NT2/D1 (cell line): ENCODE measurements around the gene AKT3.

Experiments used
- DNase-seq: peaks from one replicate; pipeline ENCODE4 v3.0.0-alpha.2; 2011; ENCODE audit warnings: low read depth, low spot score
- H3K27me3 ChIP-seq: 2 replicates; pipeline ENCODE4 v1.6.0; 2011; ENCODE audit warnings: mild to moderate bottlenecking; ENCODE audit not compliant: insufficient read length, insufficient read depth
- H3K36me3 ChIP-seq: 2 replicates; pipeline ENCODE4 v1.6.1; 2011; ENCODE audit warnings: mild to moderate bottlenecking, low read length, mixed read lengths; ENCODE audit not compliant: insufficient read depth, insufficient read length
- H3K4me1 ChIP-seq: 2 replicates; pipeline ENCODE4 v1.5.1; 2011; ENCODE audit not compliant: insufficient read depth, insufficient read length
- H3K4me3 ChIP-seq: 2 replicates; pipeline ENCODE4 v1.5.1; 2011; ENCODE audit warnings: low read depth; ENCODE audit not compliant: insufficient read length
- H3K9ac ChIP-seq: 2 replicates; pipeline ENCODE4 v1.6.0; 2011; ENCODE audit warnings: low read depth; ENCODE audit not compliant: insufficient read length
- H3K9me3 ChIP-seq: 2 replicates; pipeline ENCODE4 v1.5.1; 2011; ENCODE audit warnings: mild to moderate bottlenecking, low read length; ENCODE audit not compliant: insufficient read depth
- SUZ12 ChIP-seq: IDR thresholded peaks from 2 replicates; pipeline ENCODE4 v1.6.1; 2011; ENCODE audit not compliant: insufficient read length, insufficient read depth; ENCODE audit errors: extremely low read depth
- YY1 ChIP-seq: IDR thresholded peaks from 2 replicates; pipeline ENCODE4 v1.6.1; 2011; ENCODE audit not compliant: insufficient read length, insufficient read depth
- ZNF274 ChIP-seq: IDR thresholded peaks from 2 replicates; pipeline ENCODE4 v1.6.1; 2011; ENCODE audit warnings: mild to moderate bottlenecking, low read depth, low read length

Gene AKT3

DNA sequence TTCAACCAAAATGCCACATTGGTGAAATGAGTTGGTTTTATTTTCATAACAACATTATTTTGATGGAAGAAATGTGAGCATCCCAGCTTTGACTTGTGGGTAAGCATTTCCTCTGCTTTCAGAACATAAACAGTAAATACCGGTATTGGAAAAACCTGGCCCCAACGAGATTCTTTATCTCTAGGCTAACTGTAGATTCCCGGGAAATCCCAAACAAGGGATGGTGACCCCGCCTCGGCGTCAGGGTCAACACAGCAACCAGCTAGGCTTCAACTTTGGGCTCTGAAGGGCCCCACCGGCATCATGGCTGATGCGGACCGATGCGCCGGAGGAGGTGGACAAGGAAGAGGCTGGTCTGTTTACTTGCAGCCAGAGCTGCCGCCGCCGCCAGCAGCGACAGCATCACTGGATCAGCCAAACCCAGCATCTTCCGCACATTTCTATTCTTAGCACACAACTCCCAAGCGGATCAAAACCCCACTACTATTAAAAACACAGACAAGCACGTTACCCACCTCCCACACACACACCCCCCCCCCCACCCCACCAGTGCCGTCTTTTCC lies 1.1 kb downstream of the AKT3 start:
- H3K9ac ChIP-seq = peak overlapping the region; percentile 69
- no peaks in the 10 kb centered on the region for H3K27me3 ChIP-seq
- TF ChIP-seq YY1 (peak; percentile 33), SUZ12 (no peak)

DNA sequence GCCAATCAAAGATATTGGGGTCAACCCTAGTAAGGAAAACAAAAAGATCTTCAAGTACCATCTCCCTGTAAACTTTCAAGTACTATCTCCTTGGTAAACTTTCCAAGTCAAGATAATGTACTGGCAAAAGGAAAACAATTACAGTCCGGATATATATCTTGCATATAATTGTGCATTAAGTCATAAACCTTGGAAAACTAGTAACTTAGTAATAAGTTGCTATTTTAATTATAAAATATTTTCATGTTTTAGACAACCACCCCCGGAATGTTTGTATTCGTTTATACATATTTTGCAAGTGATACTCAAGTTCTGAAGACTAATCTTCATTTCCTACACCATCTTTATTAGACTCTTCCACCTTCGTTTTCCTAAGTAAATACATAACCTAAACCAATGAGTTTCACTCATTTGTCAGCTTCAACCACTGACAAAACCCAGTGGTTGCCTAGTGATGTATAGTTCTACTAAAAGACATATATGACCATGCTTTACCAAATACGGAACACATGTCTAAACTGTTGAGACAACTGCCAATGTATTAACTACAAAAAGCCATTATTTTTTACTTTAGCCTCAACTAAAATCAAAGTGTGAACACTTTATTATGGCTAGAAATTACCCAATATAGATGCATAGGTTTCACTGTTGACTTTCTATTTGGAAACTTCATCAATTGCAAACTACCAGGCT lies 1.7 kb downstream of the AKT3 start:
- Histone ChIP-seq H3K9ac (peak overlapping the region; percentile 69), H3K4me1 (no peaks in the 10 kb centered on the region), H3K4me3 (peak overlapping the region; percentile 58), H3K9me3 (no peaks in the 10 kb centered on the region), H3K27me3 (no peaks in the 10 kb centered on the region), H3K36me3 (no peaks in the 10 kb centered on the region)
- DNase-seq = no peak
- no peak for TF ChIP-seq ZNF274
- no peak for TF ChIP-seq YY1
- no peak for TF ChIP-seq SUZ12

More for the DNA sequence above, 1.1 kb downstream of the AKT3 start:
- Histone ChIP-seq H3K4me1 (no peaks in the 10 kb centered on the region), H3K4me3 (peak overlapping the region; percentile 58), H3K9me3 (no peaks in the 10 kb centered on the region), H3K36me3 (no peaks in the 10 kb centered on the region)
- peak; percentile 68 for DNase-seq

DNA sequence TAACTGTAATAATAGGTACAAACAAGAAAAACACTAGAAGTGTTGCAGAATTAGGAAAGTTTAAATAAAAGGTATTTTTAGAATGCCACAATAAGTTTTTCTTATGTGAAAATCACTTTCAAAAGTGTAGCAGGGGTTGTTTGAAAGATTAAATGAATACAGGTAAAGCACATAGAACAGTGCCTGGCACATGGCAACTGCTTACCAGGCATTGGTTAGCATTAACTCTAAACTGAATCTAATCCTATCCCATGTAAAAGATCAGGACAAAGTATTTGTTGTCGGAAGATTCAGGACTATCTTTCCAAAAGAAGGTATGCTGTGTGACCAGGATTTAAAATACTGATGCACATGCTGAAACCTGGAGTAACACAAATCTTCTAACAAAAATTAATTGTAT lies 3.3 kb downstream of the AKT3 start:
- TF ChIP-seq YY1 (no peak), SUZ12 (no peak), ZNF274 (no peak)
- H3K9ac ChIP-seq = no peak overlapping the region
- no peaks in the 10 kb centered on the region for H3K4me1 ChIP-seq

DNA sequence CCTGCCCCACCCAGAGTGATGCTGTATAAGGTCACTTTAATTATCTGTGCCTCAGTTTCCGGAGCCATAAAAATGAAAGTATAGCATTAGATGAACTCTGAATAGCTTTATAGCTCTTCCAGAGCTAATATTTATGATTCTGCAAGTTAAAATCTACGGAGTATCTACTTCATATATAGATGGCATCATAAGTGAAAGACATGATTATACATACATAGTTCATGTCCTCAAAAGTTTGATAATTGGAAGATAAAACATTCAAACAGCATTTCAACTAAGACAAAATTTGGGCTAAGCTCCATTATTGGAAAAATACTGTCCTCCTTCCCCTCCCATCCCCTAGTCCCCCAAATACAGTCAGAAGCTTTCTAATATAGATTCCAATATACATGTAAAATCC lies 4.2 kb downstream of the AKT3 start:
- Histone ChIP-seq H3K27me3 (no peaks in the 10 kb centered on the region), H3K36me3 (no peaks in the 10 kb centered on the region), H3K4me1 (no peaks in the 10 kb centered on the region), H3K9ac (no peak overlapping the region), H3K9me3 (no peaks in the 10 kb centered on the region), H3K4me3 (no peak overlapping the region)
- no peak for DNase-seq
- TF ChIP-seq YY1 (no peak), SUZ12 (no peak), ZNF274 (no peak)

More for the DNA sequence above, 3.3 kb downstream of the AKT3 start:
- Histone ChIP-seq H3K27me3 (no peaks in the 10 kb centered on the region), H3K9me3 (no peaks in the 10 kb centered on the region), H3K36me3 (no peaks in the 10 kb centered on the region), H3K4me3 (no peak overlapping the region)
- no peak for DNase-seq

DNA sequence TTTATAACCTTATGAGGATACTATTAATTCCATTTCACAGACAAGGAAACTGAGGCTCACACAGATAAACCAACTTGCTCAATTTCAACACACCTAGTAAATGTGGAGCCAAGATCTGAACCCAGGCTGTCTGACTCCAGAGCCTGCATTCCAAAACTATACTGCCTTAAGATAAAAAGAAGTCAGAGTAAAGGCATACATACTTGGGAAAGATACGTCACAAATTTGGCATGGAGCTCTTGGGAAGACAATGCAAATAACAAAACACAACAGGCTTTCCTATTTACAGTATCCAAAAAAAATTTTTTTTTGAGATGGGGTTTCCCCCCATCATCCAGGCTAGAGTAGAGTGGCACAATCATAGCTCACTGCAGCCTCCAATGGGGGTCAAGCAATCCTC lies 5.9 kb downstream of the AKT3 start:
- H3K9me3 ChIP-seq = no peaks in the 10 kb centered on the region
- H3K9ac ChIP-seq = no peak overlapping the region
- H3K4me1 ChIP-seq = no peaks in the 10 kb centered on the region
- H3K4me3 ChIP-seq = no peak overlapping the region
- no peaks in the 10 kb centered on the region for H3K27me3 ChIP-seq
- peaks cover 4% of the 10 kb centered on the region for H3K36me3 ChIP-seq
- no peak for DNase-seq
- TF ChIP-seq SUZ12 (no peak), ZNF274 (no peak), YY1 (no peak)

DNA sequence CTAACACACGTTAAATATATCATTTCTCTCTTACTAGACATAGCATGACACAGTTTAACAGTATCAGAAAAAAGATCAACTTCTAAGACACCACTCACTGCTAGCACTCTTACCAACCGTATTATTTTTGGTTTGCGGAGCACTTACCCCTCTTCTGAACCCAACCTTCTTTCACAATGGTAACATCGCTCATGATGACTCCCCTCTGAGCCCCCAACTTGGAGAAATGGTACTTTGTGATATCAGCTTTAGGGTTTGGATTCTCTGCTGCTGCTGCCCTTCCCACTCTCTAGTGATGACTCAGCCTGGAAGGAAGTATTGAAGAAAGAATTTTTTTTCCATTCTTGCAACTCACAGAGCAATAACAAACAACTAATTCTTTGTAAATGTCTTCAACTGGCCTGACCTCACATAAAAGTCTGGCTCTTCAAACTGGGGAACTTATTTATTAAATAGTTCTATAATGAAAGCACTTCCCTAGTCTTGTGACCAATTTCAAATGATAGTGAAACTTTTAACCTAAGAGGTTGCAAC lies 7.0 kb downstream of the AKT3 start:
- no peak for DNase-seq
- H3K9ac ChIP-seq = peak overlapping the region; percentile 8
- no peak for TF ChIP-seq SUZ12
- no peak for TF ChIP-seq YY1
- TF ChIP-seq ZNF274 = no peak

DNA sequence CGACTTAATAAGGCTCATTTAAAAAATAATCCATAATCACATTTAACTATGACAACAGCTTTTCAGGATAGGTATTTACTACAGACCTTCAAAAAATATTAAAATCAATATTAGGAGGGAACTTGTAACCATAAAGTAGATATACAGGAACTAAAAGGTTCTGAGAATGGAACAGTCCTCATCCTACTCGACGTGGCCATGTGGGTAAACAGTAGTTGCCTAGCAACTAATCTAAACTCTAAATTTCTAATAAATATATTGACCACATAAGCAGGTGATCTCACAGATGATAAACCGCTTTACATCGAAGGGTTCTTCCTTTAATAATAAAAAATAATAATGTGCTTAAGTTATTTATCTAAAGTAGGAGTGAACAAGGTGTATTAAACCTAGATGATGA lies 7.9 kb downstream of the AKT3 start:
- H3K9me3 ChIP-seq = peaks cover 5% of the 10 kb centered on the region; the same call in 1 of the 2 replicates
- no peak overlapping the region for H3K4me3 ChIP-seq
- no peaks in the 10 kb centered on the region for H3K27me3 ChIP-seq
- DNase-seq = no peak
- no peaks in the 10 kb centered on the region for H3K4me1 ChIP-seq
- TF ChIP-seq ZNF274 = no peak
- no peak for TF ChIP-seq YY1
- TF ChIP-seq SUZ12 = no peak
- no peak overlapping the region for H3K9ac ChIP-seq
- H3K36me3 ChIP-seq = peaks cover 5% of the 10 kb centered on the region

More for the DNA sequence above, 7.0 kb downstream of the AKT3 start:
- Histone ChIP-seq H3K4me1 (no peaks in the 10 kb centered on the region), H3K4me3 (no peak overlapping the region), H3K9me3 (no peaks in the 10 kb centered on the region), H3K36me3 (peaks cover 4% of the 10 kb centered on the region), H3K27me3 (no peaks in the 10 kb centered on the region)
